Putamen (tissue), 1 donor: Measurements from ENCODE around the gene EMC6.

Source experiments
- DNase-seq: peaks from one replicate; pipeline ENCODE4 v3.0.0-alpha.2; 2016; ENCODE audit warnings: low spot score

EMC6 gene

GRCh38 chr17:3668279-3669084 lies at the start of gene EMC6, which contains the start of gene TAX1BP3:
Gene EMC6 (plus strand): TSS chr17:3668812. CDS start chr17:3669147, 335 bp downstream.
Gene TAX1BP3 (minus strand): TSS chr17:3668578. CDS start chr17:3668526, 52 bp downstream.
- peak; percentile 97 for DNase-seq

GRCh38 chr17:3621146-3621720 lies 47.4 kb upstream of the EMC6 start:
- DNase-seq: no peak

- no peak for DNase-seq
These were observed 45.5 kb upstream of the EMC6 start for GRCh38 chr17:3622977-3623594.

- DNase-seq: no peak
These were observed 41.5 kb upstream of the EMC6 start for GRCh38 chr17:3626831-3627768.

GRCh38 chr17:3627769-3628167 lies 40.8 kb upstream of the EMC6 start:
- DNase-seq: no peak

GRCh38 chr17:3630781-3631180 lies 37.8 kb upstream of the EMC6 start:
- no peak for DNase-seq

- no peak for DNase-seq
These were observed 36.3 kb upstream of the EMC6 start for GRCh38 chr17:3632287-3632686.

GRCh38 chr17:3635474-3636153 lies 33.0 kb upstream of the EMC6 start:
- no peak for DNase-seq

GRCh38 chr17:3636154-3636907 lies 32.3 kb upstream of the EMC6 start, which contains the start of the genes CTNS and SHPK:
Gene CTNS (plus strand): TSS chr17:3636760. CDS start chr17:3640207, 3,447 bp downstream.
Gene SHPK (minus strand): TSS chr17:3636250. CDS start chr17:3636219, 31 bp downstream.
- peak; percentile 98 for DNase-seq

GRCh38 chr17:3636908-3637373 lies 31.7 kb upstream of the EMC6 start:
- DNase-seq: no peak

- DNase-seq: no peak
These were observed 28.5 kb upstream of the EMC6 start for GRCh38 chr17:3639981-3640596.

- DNase-seq: no peak
These were observed 27.6 kb upstream of the EMC6 start for GRCh38 chr17:3641014-3641413.

GRCh38 chr17:3641717-3642486 lies 26.7 kb upstream of the EMC6 start:
- no peak for DNase-seq

GRCh38 chr17:3643889-3644349 lies 24.7 kb upstream of the EMC6 start:
- DNase-seq: no peak

GRCh38 chr17:3645310-3645709 lies 23.3 kb upstream of the EMC6 start:
- DNase-seq: no peak

- DNase-seq: no peak
These were observed 21.4 kb upstream of the EMC6 start for GRCh38 chr17:3647251-3647650.

- peak; percentile 50 for DNase-seq
These were observed 20.6 kb upstream of the EMC6 start for GRCh38 chr17:3647769-3648555.

- DNase-seq: no peak
These were observed 12.8 kb upstream of the EMC6 start for GRCh38 chr17:3655766-3656165.
